GM19455 (cell line): ENCODE data around the gene TSPO.

Experiments used
- ATAC-seq: cut with Tn5 transposase; IDR thresholded peaks from one replicate; pipeline ENCODE4 v1.9.1; 2021; ENCODE audit not compliant: unreplicated experiment

TSPO gene

DNA sequence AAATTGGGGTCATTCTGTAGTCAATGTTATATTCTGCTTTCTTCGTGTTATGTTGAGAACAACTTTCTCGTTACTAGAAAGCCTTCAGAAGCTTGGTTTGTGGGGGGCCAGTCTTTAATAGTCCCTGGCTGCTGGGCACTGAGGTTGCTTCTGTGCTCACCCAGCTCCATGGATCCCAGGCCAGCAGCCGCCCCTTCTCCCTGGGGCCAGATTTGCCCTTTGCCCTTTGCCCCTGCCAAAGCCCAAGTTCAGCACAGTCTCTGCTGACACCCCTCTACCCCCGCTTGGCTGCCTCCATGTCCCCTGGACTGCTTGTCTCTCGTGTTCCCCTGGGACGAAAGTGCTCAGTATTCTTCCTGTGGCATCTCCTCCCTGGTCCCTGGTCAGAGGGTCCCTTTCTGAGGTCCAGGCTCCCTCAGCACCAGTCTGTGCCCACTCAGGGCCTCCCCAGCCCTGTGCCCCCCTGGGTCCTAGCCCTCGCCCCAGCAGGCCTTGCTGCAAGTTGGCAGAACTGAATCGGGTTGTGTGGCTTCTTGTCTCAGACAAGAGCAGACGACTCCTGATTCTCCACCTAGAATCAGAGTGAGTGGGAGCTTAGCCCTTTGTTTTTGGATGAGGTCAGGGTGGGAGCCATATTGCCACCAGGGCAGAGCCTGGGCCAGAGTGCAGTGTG is 6.7 kb downstream of the TSPO start:
- no peak for ATAC-seq

DNA sequence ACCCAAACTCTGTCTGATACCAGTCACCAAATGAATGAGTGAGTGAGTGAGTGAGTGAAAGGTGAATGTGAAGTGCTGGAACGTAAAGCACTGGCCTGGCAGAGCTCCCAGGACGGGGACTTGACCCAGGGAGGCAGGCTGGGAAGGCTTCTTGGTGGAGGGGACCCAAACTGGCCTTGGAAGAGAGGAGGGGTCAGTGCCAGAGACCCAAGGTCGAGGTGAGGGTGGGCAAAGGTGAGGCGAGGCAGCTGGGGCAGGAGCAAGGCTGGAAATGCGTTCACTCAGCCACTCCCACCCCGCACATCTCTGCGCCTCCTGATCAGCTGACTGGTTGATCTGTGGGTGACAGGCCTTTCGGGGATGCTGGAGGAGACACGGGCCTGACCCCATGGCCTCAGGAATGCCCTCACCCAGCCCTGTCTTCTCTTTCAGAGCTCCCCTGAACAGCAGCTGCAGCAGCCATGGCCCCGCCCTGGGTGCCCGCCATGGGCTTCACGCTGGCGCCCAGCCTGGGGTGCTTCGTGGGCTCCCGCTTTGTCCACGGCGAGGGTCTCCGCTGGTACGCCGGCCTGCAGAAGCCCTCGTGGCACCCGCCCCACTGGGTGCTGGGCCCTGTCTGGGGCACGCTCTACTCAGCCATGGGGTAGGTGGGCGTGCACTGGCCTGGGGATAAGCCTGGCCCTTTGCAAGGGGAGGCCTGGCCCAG is 7.6 kb downstream of the TSPO start:
- ATAC-seq: no peak

DNA sequence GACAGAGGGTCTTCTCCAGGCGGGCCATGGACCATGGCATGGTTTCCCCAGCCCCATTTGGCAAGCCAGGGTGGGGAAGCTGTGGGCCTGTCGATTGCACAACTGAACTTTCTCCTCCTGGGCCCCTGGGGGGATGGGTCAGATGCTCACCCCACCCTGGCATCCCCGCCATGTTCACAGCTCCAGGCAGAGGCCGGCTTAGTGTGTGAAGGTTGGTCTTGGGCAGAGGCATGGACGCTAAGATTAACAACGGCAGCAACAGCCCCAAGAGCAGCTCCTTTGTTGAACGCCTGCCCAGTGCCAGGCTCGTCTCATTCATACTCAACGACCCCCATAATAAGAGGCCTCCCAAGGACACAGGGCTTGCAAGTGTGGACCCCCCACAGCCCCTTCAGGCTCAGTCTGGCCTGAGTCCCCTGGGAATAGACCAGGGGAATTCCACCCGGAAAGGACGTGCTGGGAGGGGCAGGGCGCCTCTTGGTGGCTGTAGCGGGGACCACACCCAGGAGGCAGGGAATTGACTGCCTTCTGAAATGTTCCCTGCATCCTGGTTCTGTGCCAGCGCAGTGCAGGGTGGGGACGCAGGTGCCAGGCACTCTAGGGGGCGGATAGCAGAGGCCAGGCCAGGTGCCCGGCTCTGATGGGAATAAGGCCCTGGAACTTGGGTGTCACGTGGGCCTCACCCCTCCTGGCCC is 8.3 kb downstream of the TSPO start:
- ATAC-seq: no peak

DNA sequence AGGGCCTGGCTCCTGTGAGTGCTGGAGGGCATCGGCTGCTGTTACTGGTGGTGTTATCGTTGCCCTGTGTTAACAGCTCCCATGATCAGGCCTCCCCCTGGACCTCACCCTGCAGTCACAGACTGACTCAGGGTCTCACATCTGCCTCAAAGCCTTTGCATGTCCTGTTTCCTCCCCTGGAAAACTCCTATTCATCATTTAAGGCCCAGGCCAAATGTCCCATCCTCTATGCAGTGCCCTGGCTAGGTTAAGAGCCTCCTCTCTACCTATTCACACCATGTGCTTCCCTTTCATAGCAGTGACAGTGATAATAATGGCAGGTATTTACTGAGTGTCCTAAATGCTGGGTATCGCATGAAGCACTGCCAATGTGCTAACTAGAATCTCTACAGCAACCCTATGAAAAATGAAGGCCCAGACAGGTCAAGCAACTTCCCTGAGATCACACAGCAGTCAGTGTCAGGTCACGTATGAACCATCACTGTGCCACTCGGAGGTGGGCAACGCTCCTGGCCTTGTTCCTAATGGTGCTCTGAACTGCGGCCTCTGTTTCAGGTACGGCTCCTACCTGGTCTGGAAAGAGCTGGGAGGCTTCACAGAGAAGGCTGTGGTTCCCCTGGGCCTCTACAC is 9.3 kb downstream of the TSPO start:
- ATAC-seq: no peak

DNA sequence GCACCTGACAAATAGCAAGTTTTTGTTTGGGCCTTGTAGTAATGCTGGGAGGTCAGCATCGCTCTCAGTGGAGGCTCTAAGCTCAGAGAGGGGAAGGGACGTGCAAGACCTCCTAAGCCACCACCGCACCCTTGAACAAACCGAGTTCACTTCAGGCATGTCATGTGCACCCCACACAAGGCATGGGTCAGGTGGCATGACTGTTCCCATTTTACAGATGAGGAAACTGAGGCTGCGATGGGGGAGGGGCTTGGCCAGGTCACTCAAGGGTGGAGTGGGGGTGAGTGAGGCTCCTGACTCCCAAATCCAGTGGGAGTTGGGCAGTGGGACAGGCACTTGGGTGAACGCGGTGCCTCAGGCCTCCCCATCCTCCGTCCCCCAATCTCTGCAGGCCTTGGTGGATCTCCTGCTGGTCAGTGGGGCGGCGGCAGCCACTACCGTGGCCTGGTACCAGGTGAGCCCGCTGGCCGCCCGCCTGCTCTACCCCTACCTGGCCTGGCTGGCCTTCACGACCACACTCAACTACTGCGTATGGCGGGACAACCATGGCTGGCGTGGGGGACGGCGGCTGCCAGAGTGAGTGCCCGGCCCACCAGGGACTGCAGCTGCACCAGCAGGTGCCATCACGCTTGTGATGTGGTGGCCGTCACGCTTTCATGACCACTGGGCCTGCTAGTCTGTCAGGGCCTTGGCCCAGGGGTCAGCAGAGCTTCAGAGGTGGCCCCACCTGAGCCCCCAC is 11.2 kb downstream of the TSPO start:
- ATAC-seq: no peak

DNA sequence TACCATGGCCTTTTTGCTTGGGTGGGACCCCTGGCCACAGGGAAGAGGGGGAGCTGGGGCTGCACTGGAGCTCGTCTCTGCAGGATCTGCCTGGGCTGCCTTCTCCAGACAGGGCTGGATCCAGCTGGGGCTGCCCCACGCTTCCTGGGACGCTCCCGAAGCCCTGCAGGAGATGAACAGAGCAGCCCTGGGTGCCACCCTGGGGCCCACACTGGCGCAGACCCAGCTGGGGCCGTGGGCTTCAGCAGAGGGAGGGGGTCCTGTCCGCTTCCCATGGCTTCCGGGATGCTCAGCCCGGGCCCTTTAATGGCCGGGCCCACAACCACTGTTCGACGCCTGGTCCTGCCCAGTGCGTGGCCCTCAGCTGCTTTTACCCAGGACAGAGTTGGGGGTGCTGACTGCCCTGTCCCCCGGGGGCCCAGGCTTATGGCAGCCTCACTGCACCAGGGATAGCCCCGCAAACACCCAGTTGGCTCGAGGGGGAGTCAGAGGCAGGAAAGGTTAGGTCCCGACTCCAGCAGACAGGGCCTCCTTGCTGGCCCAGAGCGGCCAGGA is 12.0 kb downstream of the TSPO start:
- ATAC-seq: no peak

DNA sequence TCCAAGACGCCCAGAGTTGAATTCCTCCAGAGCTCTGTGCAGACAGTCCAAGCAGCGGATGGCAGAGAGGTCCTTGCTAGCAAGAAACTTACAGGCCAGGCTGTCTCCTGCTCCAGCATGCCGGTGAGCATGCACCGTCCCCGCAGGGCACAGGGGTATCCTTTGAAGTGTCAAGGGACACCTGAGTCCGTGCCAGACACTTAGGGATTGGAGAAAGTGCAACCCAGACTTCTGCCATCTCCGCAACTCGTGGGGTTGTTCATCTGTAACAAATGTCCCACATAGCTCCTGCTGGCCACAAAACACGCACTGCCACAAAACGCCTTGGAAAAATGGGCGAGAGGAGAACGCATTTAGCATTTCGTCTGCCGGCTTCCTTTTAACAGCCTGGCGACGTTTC is 13.3 kb downstream of the TSPO start:
- ATAC-seq: no peak

DNA sequence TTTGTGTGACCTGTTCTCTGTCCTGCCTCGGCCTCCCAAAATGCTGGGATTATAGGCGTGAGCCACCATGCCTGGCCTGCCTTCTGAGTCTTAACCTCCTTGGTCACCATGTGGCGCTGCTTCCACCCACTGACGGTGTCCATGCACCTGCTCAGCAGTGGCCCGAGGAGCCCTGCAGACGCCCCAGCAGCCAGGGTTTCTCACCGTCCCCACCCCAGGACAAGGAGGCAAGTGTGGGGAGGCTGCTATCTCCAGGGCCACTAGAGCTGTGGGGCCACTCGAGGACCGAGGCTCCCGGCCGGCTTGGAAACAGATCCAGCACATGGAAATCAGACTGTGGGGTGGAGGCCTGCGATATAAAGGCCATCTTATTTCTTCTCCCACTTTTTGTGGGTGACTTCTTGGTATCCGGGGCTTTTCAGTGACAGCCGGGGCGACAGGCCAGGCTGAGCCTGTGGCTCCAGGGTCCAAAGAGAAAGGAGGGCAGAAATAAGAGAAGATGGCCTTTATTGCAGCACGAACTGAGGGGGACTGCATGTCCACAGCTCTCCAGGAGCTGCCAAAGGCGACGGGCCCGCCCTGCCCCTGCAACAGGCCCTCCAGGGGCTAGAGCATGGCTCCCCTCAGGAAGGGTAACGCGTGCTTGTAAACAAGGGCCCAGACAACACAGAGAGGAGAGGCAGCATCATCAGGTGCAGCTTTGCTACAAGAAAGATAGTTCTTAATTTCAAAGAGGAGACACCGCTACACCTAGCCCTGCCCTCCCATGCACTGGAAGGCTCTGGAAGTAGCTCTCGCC is 15.0 kb downstream of the TSPO start:
- no peak for ATAC-seq

DNA sequence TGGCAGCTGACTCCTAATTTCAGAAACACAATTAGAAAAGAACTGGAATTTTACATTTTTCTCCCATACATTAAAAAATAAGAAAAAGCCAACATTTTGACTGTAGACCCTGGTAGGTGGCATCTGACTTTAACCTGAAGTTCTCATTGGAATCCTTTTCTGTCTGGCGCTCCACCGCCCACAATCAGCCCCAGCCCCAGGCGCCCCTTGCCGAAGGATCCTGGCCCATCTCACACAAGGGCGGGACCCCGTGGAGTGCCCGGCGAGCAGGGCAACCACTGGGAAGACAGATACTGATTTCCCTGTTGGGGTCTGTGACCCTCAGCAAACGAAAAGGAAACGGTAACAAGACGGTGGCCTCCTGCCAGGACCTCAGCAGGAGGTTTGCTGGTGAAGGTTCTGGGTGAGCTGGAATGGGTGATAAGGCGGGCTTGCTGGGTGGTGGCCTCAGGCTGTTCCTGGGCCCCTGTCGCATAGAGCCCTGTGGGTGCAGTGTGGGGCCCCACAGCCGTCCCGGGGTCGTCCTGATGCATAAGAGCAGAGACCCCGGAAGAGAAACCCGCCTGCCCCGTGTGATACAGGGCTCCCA is 15.7 kb downstream of the TSPO start:
- ATAC-seq: no peak

DNA sequence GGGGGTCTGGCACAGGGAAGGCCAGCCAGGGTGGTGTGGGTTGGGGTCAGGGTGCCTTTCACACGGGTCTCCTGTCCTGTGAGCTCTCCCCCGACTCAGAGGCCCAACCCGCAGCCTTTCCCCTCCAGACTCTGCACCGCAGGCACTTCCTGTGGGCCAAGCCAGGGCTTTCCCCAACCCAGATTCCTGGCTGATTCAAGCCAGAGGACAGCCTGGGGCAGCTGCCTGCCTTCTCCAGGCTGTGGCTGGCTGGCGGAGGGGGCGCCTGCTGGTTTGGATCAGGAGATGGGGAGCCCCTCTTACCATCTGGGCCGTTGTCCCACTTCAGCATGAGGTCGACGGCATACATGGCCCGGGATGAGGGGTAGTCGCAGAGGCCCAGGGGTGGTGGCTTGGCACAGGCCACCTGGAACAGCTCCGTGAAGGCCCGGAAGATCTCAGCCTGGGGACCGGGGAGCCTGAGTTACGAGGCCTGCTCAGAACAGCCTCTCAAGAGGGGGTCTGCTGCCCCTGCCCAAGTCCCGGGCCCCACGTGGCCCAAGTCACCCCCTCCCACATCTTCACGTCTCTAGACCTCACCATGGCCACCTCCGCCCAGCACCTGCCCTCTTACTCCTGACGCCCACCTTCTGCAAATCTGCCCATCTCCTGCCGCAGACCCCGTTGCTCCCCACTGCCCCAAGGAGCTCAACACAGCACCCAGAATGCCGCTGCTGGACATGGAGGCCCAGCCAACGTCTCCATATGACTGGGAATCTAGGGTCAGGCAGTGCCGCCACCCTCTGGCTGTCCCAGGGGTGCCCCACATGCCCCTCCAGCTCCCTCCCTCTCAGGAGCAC is 17.3 kb downstream of the TSPO start:
- ATAC-seq: no peak

DNA sequence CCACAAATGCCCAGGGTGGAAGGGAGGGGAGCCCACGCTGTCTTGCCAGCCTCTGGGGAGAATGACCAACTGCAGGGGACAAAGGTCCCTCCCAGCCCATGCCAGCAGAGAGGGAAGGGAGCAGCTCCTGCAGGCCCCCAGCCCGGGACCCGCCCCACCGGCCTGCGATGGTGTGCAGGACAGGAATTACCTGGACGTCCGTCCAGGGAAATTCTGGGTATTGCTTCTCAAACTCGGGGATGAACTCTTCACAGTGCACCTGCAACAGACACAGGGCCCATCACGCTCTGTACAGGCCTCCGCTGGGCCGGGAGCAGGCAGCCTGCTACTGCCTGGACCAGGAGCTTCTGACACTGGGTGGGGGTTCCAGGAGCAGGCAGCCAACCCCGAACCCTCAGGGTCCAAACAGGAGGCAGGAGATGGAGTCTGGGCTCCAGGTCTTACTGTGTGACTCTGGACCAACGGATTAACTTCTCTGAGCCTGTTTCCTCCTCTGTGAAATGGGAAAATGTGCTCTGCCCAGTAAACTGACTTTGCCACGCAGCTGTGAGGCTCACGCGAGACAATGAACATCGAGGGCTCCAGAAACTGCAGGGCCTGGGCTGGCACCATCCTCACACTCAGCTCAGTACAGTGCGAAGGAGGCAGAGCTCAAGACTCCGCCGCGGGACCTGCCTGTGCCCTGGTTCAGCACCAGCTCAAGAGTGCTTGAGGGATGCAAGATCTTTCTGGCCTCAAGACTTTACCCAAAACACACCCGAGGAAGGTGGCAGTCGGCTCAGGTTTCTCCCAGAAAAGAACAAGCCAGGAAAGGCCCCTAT is 18.2 kb downstream of the TSPO start:
- no peak for ATAC-seq

DNA sequence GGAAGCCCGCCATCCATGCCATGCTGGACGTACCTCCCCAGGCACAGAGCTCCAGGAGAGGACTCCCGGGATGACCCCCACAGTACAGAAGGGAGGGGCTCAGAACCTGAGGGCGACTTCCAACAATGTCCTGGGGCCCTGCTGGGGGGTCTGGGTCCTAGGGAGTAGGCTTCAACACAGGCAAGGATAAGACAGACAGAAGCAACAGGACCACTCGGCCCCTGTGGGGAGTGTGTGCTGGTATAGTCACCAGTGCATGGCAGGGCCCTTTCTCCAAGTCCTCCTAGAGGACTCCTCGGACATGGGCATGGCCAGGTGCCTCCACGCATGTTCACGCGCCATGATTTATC is 18.7 kb downstream of the TSPO start:
- ATAC-seq: no peak

DNA sequence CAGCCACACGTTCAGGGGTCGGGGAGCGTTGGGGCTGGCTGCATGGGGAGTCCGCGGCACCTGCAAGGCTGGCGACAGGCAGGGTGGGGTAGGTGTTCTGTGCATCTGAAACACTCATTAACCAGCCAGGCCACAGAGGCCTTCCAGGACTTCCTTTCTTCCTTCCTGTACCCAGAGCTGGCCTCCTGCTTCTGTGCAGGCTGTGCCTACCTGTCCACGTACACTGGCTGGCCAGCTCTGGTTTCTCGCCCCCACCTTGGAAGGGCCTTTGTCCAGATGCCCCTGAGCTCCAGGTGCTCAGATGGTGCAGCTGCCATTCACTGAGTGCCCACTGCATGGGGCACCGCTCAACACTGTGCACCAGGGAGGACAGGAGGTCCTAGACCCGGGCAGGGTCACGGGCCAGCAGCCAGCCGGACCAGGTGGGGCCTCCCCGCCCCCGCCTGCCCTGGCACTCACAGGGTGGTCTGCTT is 19.7 kb downstream of the TSPO start:
- no peak for ATAC-seq

DNA sequence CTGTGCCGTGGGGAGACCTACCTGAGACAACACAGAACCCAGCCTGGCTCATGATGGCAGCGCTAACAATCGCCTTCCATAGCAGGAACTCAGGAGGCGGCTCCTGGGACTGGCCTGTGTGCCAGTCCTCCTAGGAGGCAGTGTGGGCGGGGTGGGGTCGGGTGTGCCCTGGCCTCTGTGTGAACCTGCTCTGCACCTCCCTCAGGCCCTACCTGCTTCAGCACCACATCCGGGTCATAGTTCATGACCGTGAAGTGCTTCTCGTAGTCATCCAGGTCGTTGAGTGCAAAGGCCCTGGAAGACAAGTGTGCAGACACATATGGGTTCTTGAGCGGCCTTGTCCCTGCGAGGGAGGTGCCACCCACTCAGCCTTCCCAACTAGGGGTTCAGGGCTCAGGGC is 20.2 kb downstream of the TSPO start:
- ATAC-seq: no peak

DNA sequence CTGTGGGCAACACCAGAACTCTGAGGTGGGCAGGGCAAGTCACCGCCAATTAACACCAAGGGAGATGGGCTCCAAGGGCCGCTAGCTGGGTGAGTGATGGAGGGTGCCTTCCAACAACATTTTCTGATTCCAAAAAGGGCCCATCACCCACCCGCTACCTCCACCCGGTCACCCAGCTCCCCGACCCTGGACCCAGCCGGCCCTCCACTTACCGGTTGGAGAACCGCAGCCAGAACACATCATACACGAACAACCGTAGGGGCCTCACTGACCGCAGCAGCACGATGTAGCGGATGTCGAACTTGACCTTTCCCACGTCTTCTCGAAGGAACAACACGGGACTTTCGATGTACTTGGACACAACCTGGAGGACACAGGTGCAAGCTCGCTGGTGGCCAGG is 20.8 kb downstream of the TSPO start:
- ATAC-seq: no peak

DNA sequence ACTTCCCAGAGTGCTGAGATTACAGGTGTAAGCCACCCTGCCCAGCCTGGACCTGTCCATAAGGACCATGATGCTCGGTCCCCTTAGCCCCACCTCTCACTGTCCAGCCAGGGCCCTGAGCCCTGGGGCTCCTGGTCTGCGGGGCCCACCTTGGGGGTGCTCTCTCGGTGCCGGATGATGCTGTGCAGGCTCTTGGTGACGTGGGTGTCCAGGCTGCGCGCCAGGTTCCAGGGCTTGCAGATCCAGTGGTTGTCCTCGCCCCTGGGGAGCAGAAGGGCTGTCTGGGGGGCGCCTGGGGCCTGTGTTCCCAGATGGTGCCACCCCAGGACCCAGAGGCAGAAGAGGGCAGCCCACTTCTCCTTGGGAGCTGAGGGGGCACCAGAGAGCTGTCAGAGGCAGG is 22.2 kb downstream of the TSPO start:
- ATAC-seq: no peak

DNA sequence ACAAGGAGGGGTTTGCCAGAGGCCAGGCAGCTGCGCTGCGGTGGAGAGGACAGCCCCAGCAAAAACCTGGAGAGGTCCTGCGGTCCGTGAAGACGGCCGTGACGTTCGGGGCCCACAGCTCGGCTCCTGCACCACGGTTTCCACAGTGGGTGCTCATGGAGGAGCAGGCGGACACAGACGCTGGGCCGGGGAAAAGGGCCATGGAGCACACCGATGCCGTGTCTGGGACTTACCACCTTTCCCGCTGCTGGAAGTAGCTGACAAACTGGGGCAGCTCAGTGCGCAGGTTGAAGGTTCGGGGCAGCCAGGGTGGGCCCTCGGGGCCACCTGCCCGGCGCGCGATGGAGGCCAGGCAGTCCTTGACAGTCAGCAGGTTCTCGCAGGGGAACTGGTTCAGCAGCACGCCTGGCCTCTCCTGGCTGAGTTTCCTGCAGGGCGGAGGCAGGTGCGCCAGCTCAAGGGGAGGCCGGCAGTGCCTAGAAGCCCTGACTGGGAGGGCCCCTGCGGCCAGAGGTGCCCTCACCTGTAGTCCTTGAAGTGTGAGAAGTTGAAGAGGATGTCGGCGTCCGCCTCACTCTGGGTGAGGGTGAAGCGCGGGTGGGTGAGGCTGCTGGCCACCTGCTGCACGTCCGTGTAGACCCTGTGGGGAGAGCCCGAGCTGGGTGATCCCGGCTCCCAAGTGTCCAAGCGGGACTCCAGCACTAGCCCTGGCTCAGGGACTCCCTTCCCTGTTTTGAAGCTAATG is 22.8 kb downstream of the TSPO start:
- no peak for ATAC-seq
